DOHH2 (cell line): ENCODE results near the gene OPN3.

Source experiments
- CTCF ChIP-seq: fragments of 200-600 bp; sonication (generic); IDR thresholded peaks from one replicate; pipeline ENCODE4 v1.5.1; 2014; ENCODE audit warnings: antibody characterized with exemption, mild to moderate bottlenecking, low read depth, low read length; ENCODE audit not compliant: poor library complexity, severe bottlenecking
- EZH2phosphoT487 ChIP-seq: fragments of 200-600 bp; sonication (generic); IDR thresholded peaks from 2 replicates; pipeline ENCODE4 v1.6.1; 2017; ENCODE audit warnings: borderline replicate concordance, mild to moderate bottlenecking, antibody characterized with exemption, low read length, moderate library complexity, mixed read lengths

- TF ChIP-seq CTCF = no peak
- no peak for TF ChIP-seq EZH2phosphoT487
These were observed 29.9 kb downstream of the OPN3 start for GRCh38 chr1:241610056-241610815.
